Upper lobe of right lung (tissue), 1 donor: ENCODE measurements around the gene TP73. TPM values are rescaled to one million over a fixed set of nuclear protein-coding genes. Genes with fewer than 3 reads are reported as not detected.
A peak's percentile ranks its signal among the peaks of the same experiment; 100 is the strongest.

Experiments used
- ATAC-seq: fragments of 200-7000 bp; cut with Tn5 transposase; one replicate; pipeline ENCODE4 v1.9.1; 2020; ENCODE audit warnings: mild to moderate bottlenecking, moderate library complexity
- DNase-seq: peaks from one replicate; pipeline ENCODE4 v3.0.0-alpha.2; 2020
- H3K27ac ChIP-seq: fragments of 200-600 bp; one replicate; pipeline ENCODE4 v1.8.0; 2022
- H3K27me3 ChIP-seq: fragments of 200-600 bp; one replicate; pipeline ENCODE4 v1.8.0; 2022; ENCODE audit warnings: mild to moderate bottlenecking
- H3K36me3 ChIP-seq: fragments of 200-600 bp; one replicate; pipeline ENCODE4 v1.8.0; 2022
- H3K4me1 ChIP-seq: fragments of 200-600 bp; one replicate; pipeline ENCODE4 v1.8.0; 2022
- H3K4me3 ChIP-seq: fragments of 200-600 bp; one replicate; pipeline ENCODE4 v1.8.0; 2022; ENCODE audit warnings: mild to moderate bottlenecking
- H3K9me3 ChIP-seq: fragments of 200-600 bp; one replicate; pipeline ENCODE4 v1.8.0; 2022
- CTCF ChIP-seq: fragments of 200-600 bp; IDR thresholded peaks from one replicate; pipeline ENCODE4 v1.8.0; 2022; ENCODE audit warnings: antibody characterized with exemption
- intact Hi-C: fragments of 100-400 bp; cut with DNase I; formaldehyde crosslinking; loops from one replicate; pipeline ENCODE4 v1.11.0; 2022
- total RNA-seq: library from RNA; stranded (reverse); fragmentation: NEBNext Ultra II Directional; extraction: Animal tissue kit (Norgen Biotek cat#: 25700); gene quantifications from one replicate; pipeline ENCODE4 v1.2.1, GENCODE V29; 2021
- donor health status: DM: no; HTN: yes; CAD: no; lungs with severe emphysema.

TP73 gene
- total RNA-seq, 1 donor from 2014 or later: 0.29 TPM

- TF ChIP-seq CTCF: no peak
- no peak overlapping the region for H3K27ac ChIP-seq
- intact Hi-C loops: no loop called here
Measured at GRCh38 chr1:3773572-3774275, 121.4 kb downstream of the TP73 start.

GRCh38 chr1:3774276-3774945 is 122.1 kb downstream of the TP73 start:
- H3K27me3 ChIP-seq: no peaks in the 10 kb centered on the region
- TF ChIP-seq CTCF: no peak
- intact Hi-C loops: no loop called here
- DNase-seq: no peak
- no peak overlapping the region for H3K27ac ChIP-seq
- ATAC-seq: no peak
- peaks cover 13% of the 10 kb centered on the region for H3K4me1 ChIP-seq
- H3K36me3 ChIP-seq: peaks cover 7% of the 10 kb centered on the region
- H3K9me3 ChIP-seq: no peaks in the 10 kb centered on the region
- no peak overlapping the region for H3K4me3 ChIP-seq

More at GRCh38 chr1:3773572-3774275, 121.4 kb downstream of the TP73 start:
- ATAC-seq: no peak
- DNase-seq: no peak
- Histone ChIP-seq H3K9me3 (no peaks in the 10 kb centered on the region), H3K4me1 (peaks cover 13% of the 10 kb centered on the region), H3K4me3 (peak overlapping the region; percentile 61), H3K27me3 (no peaks in the 10 kb centered on the region), H3K36me3 (peaks cover under 1% of the 10 kb centered on the region)

- Histone ChIP-seq H3K27ac (no peak overlapping the region), H3K4me3 (no peak overlapping the region), H3K9me3 (no peaks in the 10 kb centered on the region), H3K4me1 (peaks cover 13% of the 10 kb centered on the region), H3K27me3 (no peaks in the 10 kb centered on the region), H3K36me3 (peaks cover 13% of the 10 kb centered on the region)
- DNase-seq (no peak), ATAC-seq (no peak)
- intact Hi-C loops: no loop called here
- TF ChIP-seq CTCF: no peak
Measured at GRCh38 chr1:3774946-3775489, 122.7 kb downstream of the TP73 start.

GRCh38 chr1:3775490-3776230 is 123.3 kb downstream of the TP73 start:
- H3K36me3 ChIP-seq: peaks cover 19% of the 10 kb centered on the region
- peaks cover 13% of the 10 kb centered on the region for H3K4me1 ChIP-seq
- H3K9me3 ChIP-seq: no peaks in the 10 kb centered on the region
- peak; percentile 79 for DNase-seq
- H3K27ac ChIP-seq: no peak overlapping the region
- no peak overlapping the region for H3K4me3 ChIP-seq
- TF ChIP-seq CTCF: peak; percentile 19
- intact Hi-C loops: no loop called here
- peak; percentile 19 for ATAC-seq
- H3K27me3 ChIP-seq: no peaks in the 10 kb centered on the region

- no peak overlapping the region for H3K4me3 ChIP-seq
- no peak for TF ChIP-seq CTCF
- H3K27me3 ChIP-seq: no peaks in the 10 kb centered on the region
- ATAC-seq (no peak), DNase-seq (no peak)
- peaks cover 11% of the 10 kb centered on the region for H3K4me1 ChIP-seq
- peaks cover 27% of the 10 kb centered on the region for H3K36me3 ChIP-seq
- H3K27ac ChIP-seq: no peak overlapping the region
- intact Hi-C loops: no loop called here
- H3K9me3 ChIP-seq: no peaks in the 10 kb centered on the region
Measured at GRCh38 chr1:3776231-3776961, 124.1 kb downstream of the TP73 start.
